Fibroblast of lung (primary cell): ENCODE data around the gene OTOA. TPM values are rescaled to one million over a fixed set of nuclear protein-coding genes. Genes with fewer than 3 reads are reported as not detected.

Source experiments
- DNase-seq, 2 donors: peaks; one replicate each; pipeline versions ENCODE4 v3.0.0 to v3.0.0-alpha.2; 2010; ENCODE audit warnings: low read depth in 2 of 2
- H2AFZ ChIP-seq: 2 replicates; pipeline ENCODE4 v1.5.1; 2012; ENCODE audit warnings: low read length, control low read depth, inconsistent platforms
- H3K27ac ChIP-seq: 2 replicates; pipeline ENCODE4 v1.5.1; 2011; ENCODE audit warnings: low read length, control low read depth; ENCODE audit not compliant: insufficient read depth
- H3K27me3 ChIP-seq: 2 replicates; pipeline ENCODE4 v1.5.1; 2011; ENCODE audit warnings: mild to moderate bottlenecking, low read length; ENCODE audit not compliant: control insufficient read depth, insufficient read depth
- H3K36me3 ChIP-seq: 2 replicates; pipeline ENCODE4 v1.5.1; 2011; ENCODE audit warnings: low read length; ENCODE audit not compliant: control insufficient read depth, insufficient read depth
- H3K4me1 ChIP-seq: 2 replicates; pipeline ENCODE4 v1.5.1; 2011; ENCODE audit warnings: low read length; ENCODE audit not compliant: control insufficient read depth, insufficient read depth; ENCODE audit errors: extremely low read depth
- H3K4me2 ChIP-seq: 2 replicates; pipeline ENCODE4 v1.5.1; 2011; ENCODE audit warnings: low read length, control low read depth; ENCODE audit not compliant: insufficient read depth; ENCODE audit errors: extremely low read depth
- H3K4me3 ChIP-seq, 4 experiments: fragments of 200-600 bp in 1 of 4; sonication (generic) in 1 of 4; replicated peaks in 1 of 4; 2 replicates each; pipeline ENCODE4 v1.5.1; 2011 to 2016; ENCODE audit warnings: low read length in 4 of 4, low read depth in 3 of 4, mild to moderate bottlenecking in 3 of 4, control low read depth in 2 of 4, inconsistent platforms in 1 of 4, mixed read lengths in 1 of 4; ENCODE audit not compliant: insufficient read depth in 1 of 4; ENCODE audit errors: control extremely low read depth in 1 of 4
- H3K79me2 ChIP-seq: 2 replicates; pipeline ENCODE4 v1.5.1; 2012; ENCODE audit warnings: mild to moderate bottlenecking, low read length, inconsistent platforms; ENCODE audit not compliant: control insufficient read depth, insufficient read depth
- H3K9ac ChIP-seq: 2 replicates; pipeline ENCODE4 v1.5.1; 2011; ENCODE audit warnings: mild to moderate bottlenecking, low read length, control low read depth; ENCODE audit not compliant: insufficient read depth
- H3K9me3 ChIP-seq: 2 replicates; pipeline ENCODE4 v1.5.1; 2012; ENCODE audit warnings: low read depth, low read length; ENCODE audit not compliant: control insufficient read depth, insufficient read depth
- H4K20me1 ChIP-seq: 2 replicates; pipeline ENCODE4 v1.5.1; 2011; ENCODE audit warnings: low read length; ENCODE audit not compliant: control insufficient read depth, insufficient read depth; ENCODE audit errors: extremely low read depth
- EZH2 ChIP-seq: IDR thresholded peaks from 2 replicates; pipeline ENCODE4 v1.5.1; 2012; ENCODE audit warnings: low read length, control low read depth, mild to moderate bottlenecking; ENCODE audit errors: missing control alignments
- polyA plus RNA-seq, 2 donors: library from polyadenylated mRNA; depleted of rRNA in 1 of 2; stranded (reverse) in 1 of 2; unstranded in 1 of 2; fragments of >200 nt; gene quantifications; 2 replicates each; pipeline ENCODE4 v1.2.1, GENCODE V29; 2011 to 2012; ENCODE audit warnings: missing spikeins in 1 of 2
- total RNA-seq: library from RNA; depleted of rRNA; stranded (reverse); fragments of >200 nt; gene quantifications from 2 replicates; pipeline ENCODE4 v1.2.1, GENCODE V29; 2014
- TF ChIP-seq, protein P1 (sequence below), 2 donors: IDR thresholded peaks in 1 of 2; conservative IDR thresholded peaks in 1 of 2; 1 replicate in 1 of 2; 2 replicates in 1 of 2; pipeline ENCODE4 v1.5.1; 2011 to 2012; ENCODE audit warnings: low read length in 2 of 2, control low read depth in 1 of 2, inconsistent platforms in 1 of 2, low read depth in 1 of 2, mild to moderate bottlenecking in 1 of 2

The OTOA gene
- total and polyA plus RNA-seq, 2 donors (not counting 1 experiment from before 2014, with no cell fraction given), result 0.17 TPM; not detected in 1

DNA sequence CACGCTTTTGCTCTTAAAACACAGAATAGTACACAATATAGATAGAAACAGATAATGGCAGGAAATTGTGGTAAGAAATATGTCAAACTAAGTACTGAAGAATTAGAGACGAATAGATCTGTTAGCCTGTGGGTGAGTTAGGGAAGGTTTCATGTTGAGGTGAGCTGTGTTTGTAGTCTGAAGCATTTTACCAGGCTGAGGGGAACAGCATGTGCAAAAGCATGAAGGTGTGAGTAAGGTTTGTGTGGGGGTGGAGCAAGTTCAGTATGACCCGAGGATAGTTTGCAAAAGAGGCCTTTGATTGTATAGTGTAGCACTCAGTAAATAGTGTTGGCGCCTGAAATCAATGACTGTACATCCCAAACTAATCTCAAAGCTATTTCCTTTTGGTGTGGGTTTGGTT lies 25.2 kb upstream of the OTOA start:
- Histone ChIP-seq H3K79me2 (peaks cover 2% of the 10 kb centered on the region), H3K9ac (no peak overlapping the region), H3K27me3 (no peaks in the 10 kb centered on the region), H3K4me2 (no peak overlapping the region), H3K27ac (no peak overlapping the region), H3K9me3 (no peaks in the 10 kb centered on the region), H4K20me1 (no peaks in the 10 kb centered on the region), H3K4me1 (peaks cover 4% of the 10 kb centered on the region), H3K36me3 (no peaks in the 10 kb centered on the region), H2AFZ (no peak overlapping the region), H3K4me3 (no peak overlapping the region)
- peak in 1 of 2 donors; percentile 69 for DNase-seq
- TF ChIP-seq EZH2, result no peak
- TF ChIP-seq, protein P1, sequence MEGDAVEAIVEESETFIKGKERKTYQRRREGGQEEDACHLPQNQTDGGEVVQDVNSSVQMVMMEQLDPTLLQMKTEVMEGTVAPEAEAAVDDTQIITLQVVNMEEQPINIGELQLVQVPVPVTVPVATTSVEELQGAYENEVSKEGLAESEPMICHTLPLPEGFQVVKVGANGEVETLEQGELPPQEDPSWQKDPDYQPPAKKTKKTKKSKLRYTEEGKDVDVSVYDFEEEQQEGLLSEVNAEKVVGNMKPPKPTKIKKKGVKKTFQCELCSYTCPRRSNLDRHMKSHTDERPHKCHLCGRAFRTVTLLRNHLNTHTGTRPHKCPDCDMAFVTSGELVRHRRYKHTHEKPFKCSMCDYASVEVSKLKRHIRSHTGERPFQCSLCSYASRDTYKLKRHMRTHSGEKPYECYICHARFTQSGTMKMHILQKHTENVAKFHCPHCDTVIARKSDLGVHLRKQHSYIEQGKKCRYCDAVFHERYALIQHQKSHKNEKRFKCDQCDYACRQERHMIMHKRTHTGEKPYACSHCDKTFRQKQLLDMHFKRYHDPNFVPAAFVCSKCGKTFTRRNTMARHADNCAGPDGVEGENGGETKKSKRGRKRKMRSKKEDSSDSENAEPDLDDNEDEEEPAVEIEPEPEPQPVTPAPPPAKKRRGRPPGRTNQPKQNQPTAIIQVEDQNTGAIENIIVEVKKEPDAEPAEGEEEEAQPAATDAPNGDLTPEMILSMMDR (conservative IDR thresholded peaks at IDR 0.05 in 1 of 2, IDR thresholded peaks at IDR 0.05 in 1 of 2; ENCODE audit: low read depth in 1 of 2, low read length in 2 of 2), result no peak

DNA sequence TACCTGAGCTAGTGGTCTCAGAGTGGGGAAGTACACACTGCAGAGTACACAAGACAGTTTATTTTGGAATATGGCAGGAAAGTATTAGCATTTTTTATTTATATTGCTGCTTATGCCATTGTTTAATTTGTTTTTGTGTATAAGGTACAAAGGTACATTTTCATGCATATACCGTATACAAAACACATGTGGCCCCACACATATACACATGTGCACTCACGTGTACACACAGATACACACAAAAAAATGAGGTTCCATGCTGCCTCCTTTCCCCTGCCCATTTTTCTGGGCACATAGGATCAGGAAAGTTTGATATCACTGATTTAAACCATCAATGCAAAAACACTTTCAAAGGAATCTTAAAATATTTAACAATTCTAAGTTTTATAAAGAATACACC lies 24.3 kb upstream of the OTOA start:
- no peaks in the 10 kb centered on the region for H3K27me3 ChIP-seq
- no peak overlapping the region for H3K27ac ChIP-seq
- H3K4me3 ChIP-seq, result no peak overlapping the region
- H3K9me3 ChIP-seq, result no peaks in the 10 kb centered on the region
- peaks cover 4% of the 10 kb centered on the region for H3K4me1 ChIP-seq
- no peak for DNase-seq
- peaks cover 2% of the 10 kb centered on the region for H3K79me2 ChIP-seq
- no peak overlapping the region for H3K9ac ChIP-seq
- no peaks in the 10 kb centered on the region for H4K20me1 ChIP-seq
- TF ChIP-seq, protein P1 (conservative IDR thresholded peaks at IDR 0.05 in 1 of 2, IDR thresholded peaks at IDR 0.05 in 1 of 2; ENCODE audit: low read depth in 1 of 2, low read length in 2 of 2), result no peak
- no peak for TF ChIP-seq EZH2
- H3K4me2 ChIP-seq, result no peak overlapping the region
- no peak overlapping the region for H2AFZ ChIP-seq
- no peaks in the 10 kb centered on the region for H3K36me3 ChIP-seq

DNA sequence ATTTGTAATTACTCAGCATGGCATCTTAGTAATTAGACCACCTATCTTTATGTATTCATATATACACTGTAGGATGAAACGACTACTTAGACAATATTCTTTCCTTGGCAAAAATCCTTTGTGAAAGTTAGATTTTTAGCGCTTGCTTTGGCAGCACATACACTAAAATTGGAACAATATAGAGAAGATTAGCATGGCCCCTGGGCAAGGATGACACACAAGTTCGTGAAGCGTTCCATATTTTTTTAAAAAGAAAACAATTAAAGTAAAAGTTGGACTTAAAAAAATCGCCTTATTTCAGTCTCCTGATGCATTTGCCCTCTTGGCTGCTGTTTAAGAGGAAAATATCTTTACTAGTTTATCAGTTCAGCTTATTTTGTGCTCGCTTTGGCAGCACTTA lies 21.9 kb upstream of the OTOA start:
- H3K4me1 ChIP-seq, result peaks cover 4% of the 10 kb centered on the region
- no peak overlapping the region for H3K4me2 ChIP-seq
- H2AFZ ChIP-seq, result no peak overlapping the region
- H3K27ac ChIP-seq, result no peak overlapping the region
- peaks cover 3% of the 10 kb centered on the region for H3K79me2 ChIP-seq
- no peaks in the 10 kb centered on the region for H3K36me3 ChIP-seq
- H4K20me1 ChIP-seq, result no peaks in the 10 kb centered on the region
- H3K9ac ChIP-seq, result no peak overlapping the region
- H3K9me3 ChIP-seq, result no peaks in the 10 kb centered on the region
- H3K27me3 ChIP-seq, result no peaks in the 10 kb centered on the region
- TF ChIP-seq, protein P1 (conservative IDR thresholded peaks at IDR 0.05 in 1 of 2, IDR thresholded peaks at IDR 0.05 in 1 of 2; ENCODE audit: low read depth in 1 of 2, low read length in 2 of 2), result no peak
- TF ChIP-seq EZH2, result no peak
- no peak overlapping the region for H3K4me3 ChIP-seq
- DNase-seq, result no peak
